Measurements from ENCODE around the gene POLRMT. TPM values are rescaled to one million over a fixed set of nuclear protein-coding genes. Genes with fewer than 3 reads are reported as not detected.

POLRMT gene
- total RNA-seq, 1 donor = 22.0 TPM

DNA sequence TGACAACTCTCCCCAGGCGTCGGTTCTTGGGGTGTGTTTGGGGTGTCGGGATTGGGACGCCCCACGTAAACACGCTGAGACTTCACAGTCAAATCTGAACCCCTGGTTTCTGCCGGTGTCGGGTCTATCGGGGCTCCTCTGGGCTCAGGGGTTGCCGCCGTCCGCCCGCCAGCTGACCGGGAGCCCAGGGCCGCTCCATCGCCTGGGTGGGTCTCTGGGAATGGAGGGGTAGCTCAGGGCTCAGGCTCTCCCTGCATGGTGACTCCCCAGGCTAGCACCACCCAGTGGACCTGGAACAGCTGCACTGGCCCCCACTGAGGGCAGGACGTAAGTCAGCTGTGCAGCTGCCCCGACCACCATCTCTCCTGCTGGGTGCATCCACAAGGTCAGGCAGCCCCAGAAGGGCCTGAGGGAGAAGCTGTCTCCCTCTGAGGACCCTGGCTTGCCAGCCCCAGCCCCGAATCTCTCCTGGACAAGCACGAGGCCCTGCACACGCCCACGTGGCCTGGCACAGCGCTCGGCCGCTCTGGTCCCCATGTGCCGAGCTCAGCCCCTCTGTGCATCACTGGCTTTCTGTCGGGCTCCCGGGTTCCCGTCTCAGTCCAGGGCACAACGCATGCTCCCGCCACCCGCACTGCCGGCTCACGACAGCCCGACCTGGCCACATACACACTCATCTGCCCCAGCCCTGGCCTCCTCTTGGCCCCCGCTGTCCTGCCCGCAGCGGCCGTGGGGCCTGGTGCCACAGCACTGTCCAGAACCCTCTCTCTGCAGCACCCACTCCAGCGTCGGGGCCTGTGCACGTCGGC is 23.6 kb upstream of the POLRMT start:
- DNase-seq (ENCODE audit: low read depth) = no peak
- TF ChIP-seq, protein P1, sequence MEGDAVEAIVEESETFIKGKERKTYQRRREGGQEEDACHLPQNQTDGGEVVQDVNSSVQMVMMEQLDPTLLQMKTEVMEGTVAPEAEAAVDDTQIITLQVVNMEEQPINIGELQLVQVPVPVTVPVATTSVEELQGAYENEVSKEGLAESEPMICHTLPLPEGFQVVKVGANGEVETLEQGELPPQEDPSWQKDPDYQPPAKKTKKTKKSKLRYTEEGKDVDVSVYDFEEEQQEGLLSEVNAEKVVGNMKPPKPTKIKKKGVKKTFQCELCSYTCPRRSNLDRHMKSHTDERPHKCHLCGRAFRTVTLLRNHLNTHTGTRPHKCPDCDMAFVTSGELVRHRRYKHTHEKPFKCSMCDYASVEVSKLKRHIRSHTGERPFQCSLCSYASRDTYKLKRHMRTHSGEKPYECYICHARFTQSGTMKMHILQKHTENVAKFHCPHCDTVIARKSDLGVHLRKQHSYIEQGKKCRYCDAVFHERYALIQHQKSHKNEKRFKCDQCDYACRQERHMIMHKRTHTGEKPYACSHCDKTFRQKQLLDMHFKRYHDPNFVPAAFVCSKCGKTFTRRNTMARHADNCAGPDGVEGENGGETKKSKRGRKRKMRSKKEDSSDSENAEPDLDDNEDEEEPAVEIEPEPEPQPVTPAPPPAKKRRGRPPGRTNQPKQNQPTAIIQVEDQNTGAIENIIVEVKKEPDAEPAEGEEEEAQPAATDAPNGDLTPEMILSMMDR (IDR thresholded peaks at IDR 0.05; ENCODE audit: insufficient read depth, low read length) = no peak
- H3K4me3 ChIP-seq (ENCODE audit: low read depth, low read length) = no peak overlapping the region

DNA sequence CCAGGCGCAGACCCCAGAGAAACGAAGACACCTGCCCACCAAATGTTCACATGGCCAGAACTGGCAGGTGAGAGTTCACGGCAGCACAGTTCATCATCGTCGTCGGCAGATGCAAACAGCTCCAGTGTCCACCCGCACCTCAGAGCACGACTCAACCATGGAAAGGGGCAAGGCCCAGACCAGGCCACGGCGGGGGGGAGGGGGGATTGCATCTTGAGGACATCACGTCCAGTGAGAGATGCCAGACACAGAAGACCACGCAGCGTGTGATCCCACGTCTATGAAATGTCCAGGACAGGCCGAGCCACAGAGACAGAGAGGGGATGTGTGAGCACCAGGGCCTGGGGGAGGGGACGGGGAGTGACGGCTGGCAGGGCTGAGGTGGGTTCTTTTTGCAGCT is 22.4 kb upstream of the POLRMT start:
- no peak for DNase-seq (ENCODE audit: low read depth)
- no peak overlapping the region for H3K4me3 ChIP-seq (ENCODE audit: low read depth, low read length)
- TF ChIP-seq, protein P1 (IDR thresholded peaks at IDR 0.05; ENCODE audit: insufficient read depth, low read length) = no peak

DNA sequence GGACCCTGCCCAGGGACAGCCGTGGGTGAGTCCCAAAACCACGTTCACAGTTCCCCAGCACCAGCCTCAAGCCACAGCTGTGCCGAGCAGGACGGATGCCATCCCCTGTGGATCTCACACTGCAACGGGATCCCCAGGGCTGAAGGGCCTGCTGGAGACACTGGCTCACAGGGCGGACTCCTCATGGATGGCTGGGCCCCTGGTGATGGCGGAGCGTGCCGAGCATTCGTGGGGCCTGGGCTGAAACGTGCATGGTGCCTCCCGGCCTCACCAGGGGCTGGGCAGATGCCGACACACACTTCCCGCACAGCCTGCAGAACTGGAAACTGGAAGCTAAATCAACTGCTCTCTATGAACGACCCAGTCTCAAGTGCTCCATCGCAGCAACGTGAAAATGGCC is 20.1 kb upstream of the POLRMT start:
- DNase-seq (ENCODE audit: low read depth) = no peak
- TF ChIP-seq, protein P1 (IDR thresholded peaks at IDR 0.05; ENCODE audit: insufficient read depth, low read length) = no peak
- H3K4me3 ChIP-seq (ENCODE audit: low read depth, low read length) = no peak overlapping the region

DNA sequence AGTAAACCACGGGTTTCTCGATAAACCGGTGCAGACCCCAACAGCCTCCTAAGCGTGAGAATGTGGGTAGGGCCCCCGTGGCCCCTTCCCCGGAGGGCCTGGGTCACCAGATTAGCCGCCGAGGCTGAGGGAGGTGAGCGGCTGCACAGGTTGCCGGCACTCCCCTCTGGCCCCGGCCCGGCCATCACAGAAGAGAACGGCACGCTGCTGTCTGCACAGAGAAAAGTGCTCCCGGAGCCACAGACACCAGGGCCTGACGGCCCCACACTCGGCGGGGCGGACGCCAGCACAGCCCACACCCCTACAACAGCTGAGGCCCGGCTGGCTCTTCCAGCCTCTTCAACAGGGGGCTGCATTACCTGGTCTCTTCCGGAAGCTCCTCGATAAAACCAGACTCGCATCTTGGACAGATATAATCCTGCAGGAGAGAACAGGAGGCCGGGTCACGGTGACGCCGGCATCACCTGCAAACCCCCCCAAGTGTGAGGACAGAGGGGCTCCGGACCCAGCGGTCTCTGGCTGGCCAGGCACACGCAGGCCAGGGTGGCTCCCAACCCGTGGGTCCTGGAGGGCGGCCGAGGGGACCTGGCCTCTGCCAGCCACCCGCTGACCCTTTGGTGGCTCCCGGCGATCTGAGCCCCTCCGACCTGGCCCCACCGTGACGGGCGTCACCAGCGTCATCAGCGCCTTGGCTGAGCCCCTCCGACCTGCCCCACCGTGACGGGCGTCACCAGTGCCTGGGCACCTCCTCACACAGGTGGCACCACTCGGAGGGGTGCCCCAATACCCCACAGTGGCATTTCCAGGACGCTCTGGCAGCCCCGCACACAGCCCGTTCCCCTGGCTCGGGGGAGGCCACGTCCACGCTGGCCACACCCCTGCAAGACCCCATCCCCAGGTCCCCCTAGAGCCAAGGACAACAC is 19.4 kb upstream of the POLRMT start:
- DNase-seq (ENCODE audit: low read depth) = no peak

DNA sequence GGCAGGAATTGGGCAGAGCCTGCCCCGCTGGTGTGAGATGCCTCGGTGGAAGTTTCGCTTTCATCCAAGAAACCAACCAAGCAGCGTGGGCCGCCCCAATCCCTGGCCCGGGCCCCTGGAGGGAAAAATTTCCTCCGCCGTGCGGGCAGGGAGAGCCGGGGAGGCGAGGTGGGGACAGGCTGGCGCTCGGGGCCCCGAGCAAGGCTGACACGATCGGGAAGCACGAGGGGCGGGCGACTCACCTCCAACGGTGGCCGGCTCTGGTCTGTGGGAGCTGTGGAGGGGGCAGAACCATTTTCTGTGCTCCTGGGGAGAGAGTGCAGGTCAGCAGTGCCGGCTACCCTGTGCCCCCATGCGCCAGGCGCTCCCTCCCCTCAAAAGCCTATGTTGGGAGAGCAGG is 18.7 kb upstream of the POLRMT start:
- DNase-seq (ENCODE audit: low read depth) = no peak
- H3K4me3 ChIP-seq (ENCODE audit: low read depth, low read length) = no peak overlapping the region
- TF ChIP-seq, protein P1 (IDR thresholded peaks at IDR 0.05; ENCODE audit: insufficient read depth, low read length) = no peak

More for the DNA sequence above, 19.4 kb upstream of the POLRMT start:
- H3K4me3 ChIP-seq (ENCODE audit: low read depth, low read length) = no peak overlapping the region
- TF ChIP-seq, protein P1 (IDR thresholded peaks at IDR 0.05; ENCODE audit: insufficient read depth, low read length) = no peak

DNA sequence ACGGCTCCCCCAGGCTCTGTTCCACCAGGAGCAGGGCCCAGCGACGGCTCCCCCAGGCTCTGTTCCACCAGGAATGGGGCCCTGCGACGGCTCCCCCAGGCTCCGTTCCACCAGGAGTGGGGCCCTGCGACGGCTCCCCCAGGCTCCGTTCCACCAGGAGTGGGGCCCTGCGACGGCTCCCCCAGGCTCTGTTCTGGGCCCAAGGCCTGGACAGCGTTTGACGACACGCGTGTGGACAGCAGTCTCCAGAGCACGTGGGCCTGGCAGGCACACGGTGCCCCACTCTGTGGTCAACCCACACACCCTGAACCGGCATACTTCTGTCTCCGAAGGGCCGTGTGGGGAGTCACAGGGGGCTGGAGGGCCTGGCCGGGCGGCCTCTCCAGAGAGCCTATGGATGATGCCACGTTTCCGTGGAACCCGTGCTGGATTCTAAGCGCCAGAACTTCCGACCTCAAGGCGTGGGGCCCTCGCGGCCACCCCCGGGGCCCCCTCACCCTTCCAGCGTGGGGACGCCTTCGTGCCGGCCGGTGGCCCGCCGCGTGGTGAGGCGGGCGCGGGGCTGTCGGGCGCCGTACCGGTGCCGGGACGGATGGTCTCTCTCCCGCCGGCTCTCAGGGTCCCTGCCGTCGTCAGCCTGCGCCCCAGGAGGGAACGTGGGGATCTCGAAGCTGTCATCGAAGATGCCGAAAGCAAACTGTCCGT is 17.9 kb upstream of the POLRMT start:
- TF ChIP-seq, protein P1 (IDR thresholded peaks at IDR 0.05; ENCODE audit: insufficient read depth, low read length) = no peak
- DNase-seq (ENCODE audit: low read depth) = no peak

More for the DNA sequence above, 17.9 kb upstream of the POLRMT start:
- H3K4me3 ChIP-seq (ENCODE audit: low read depth, low read length) = no peak overlapping the region

All from fibroblast of the aortic adventitia (primary cell).